Activated CD4-positive, alpha-beta T cell treated with anti-CD3 and anti-CD28 coated beads, Interleukin-2, amount 50 U/mL, for 16 hours (primary cell): Measurements from ENCODE around the gene RESP18.

Source experiments
- DNase-seq: peaks from one replicate; pipeline ENCODE4 v3.0.0-alpha.2; 2020

The RESP18 gene

GRCh38 chr2:219332542-219332941, at the start of gene RESP18:
Gene RESP18 (minus strand): TSS chr2:219332744.
- no peak for DNase-seq

- DNase-seq = no peak
Measured at GRCh38 chr2:219381448-219381847, 48.9 kb upstream of the RESP18 start.

GRCh38 chr2:219380926-219381325, 48.4 kb upstream of the RESP18 start:
- no peak for DNase-seq

- DNase-seq = no peak
Measured at GRCh38 chr2:219378163-219378851, 45.8 kb upstream of the RESP18 start.

- DNase-seq = no peak
Measured at GRCh38 chr2:219369447-219369861, 36.9 kb upstream of the RESP18 start.

GRCh38 chr2:219368690-219369191, 36.2 kb upstream of the RESP18 start:
- DNase-seq = no peak

GRCh38 chr2:219362524-219363164, 30.1 kb upstream of the RESP18 start:
- DNase-seq = peak; percentile 45

- DNase-seq = no peak
Measured at GRCh38 chr2:219362072-219362471, 29.5 kb upstream of the RESP18 start.

- DNase-seq = no peak
Measured at GRCh38 chr2:219358170-219359075, 25.9 kb upstream of the RESP18 start.

- DNase-seq = no peak
Measured at GRCh38 chr2:219356834-219357233, 24.3 kb upstream of the RESP18 start.

- no peak for DNase-seq
Measured at GRCh38 chr2:219354582-219354981, 22.0 kb upstream of the RESP18 start.

GRCh38 chr2:219353129-219353528, 20.6 kb upstream of the RESP18 start:
- no peak for DNase-seq

GRCh38 chr2:219352448-219353023, 20.0 kb upstream of the RESP18 start:
- peak; percentile 63 for DNase-seq

GRCh38 chr2:219350710-219351221, 18.2 kb upstream of the RESP18 start:
- no peak for DNase-seq

- no peak for DNase-seq
Measured at GRCh38 chr2:219350215-219350614, 17.7 kb upstream of the RESP18 start.

GRCh38 chr2:219344751-219345430, 12.3 kb upstream of the RESP18 start:
- no peak for DNase-seq

GRCh38 chr2:219335373-219335786, 2.8 kb upstream of the RESP18 start:
- no peak for DNase-seq

GRCh38 chr2:219334076-219334475, 1.5 kb upstream of the RESP18 start:
- DNase-seq = no peak

- peak; percentile 2 for DNase-seq
Measured at GRCh38 chr2:219331560-219332213, 857 bp downstream of the RESP18 start.

- no peak for DNase-seq
Measured at GRCh38 chr2:219327719-219328118, 4.8 kb downstream of the RESP18 start.

GRCh38 chr2:219325657-219326315, 6.8 kb downstream of the RESP18 start:
- no peak for DNase-seq
